GM10847 (cell line): Measurements from ENCODE around the gene LHPP.

Experiments
- POLR2A ChIP-seq: IDR thresholded peaks from 2 replicates; pipeline ENCODE4 v1.6.1; 2011; ENCODE audit not compliant: insufficient read length; ENCODE audit errors: extremely low read depth

Gene LHPP

DNA sequence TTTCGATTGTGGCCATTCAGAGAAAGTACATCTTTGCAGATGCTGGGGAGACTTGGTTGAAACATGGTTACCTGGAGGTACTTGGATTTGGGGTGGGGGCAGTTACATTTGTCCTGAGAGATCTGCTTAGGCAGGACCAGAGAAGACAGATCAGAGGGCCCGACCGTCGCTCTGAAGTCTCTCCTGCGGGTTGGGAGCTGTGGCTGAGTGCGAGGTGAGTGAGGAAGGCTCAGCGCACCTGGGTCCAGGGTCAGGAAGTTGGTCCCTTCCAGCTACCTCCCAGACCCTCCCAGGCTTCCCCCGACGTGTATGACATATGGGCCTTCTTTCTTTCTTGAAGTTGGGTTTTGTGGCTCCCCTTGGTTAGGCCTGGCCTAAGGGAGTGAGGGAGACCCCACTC, 56.3 kb downstream of the LHPP start:
- no peak for TF ChIP-seq POLR2A

DNA sequence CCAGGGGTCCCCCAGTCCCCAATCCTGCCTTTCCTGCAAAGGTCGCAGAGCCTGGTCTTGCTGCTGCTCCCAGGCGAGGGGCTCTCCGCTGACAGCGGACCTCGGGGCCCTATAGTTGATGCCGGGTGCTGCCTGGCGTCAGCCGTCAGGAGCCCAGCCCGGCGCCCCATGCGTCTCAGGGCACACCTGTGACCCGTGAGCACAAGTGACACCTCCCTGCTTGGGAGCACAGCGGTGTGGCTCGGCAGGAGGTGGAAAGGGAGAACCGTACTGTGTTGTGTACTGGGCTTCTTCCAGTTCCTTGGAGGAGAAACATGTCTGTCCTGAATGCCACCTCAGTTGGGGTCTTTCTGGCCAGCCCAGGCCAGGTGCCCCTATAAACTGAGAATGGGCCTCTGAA, 56.7 kb downstream of the LHPP start:
- no peak for TF ChIP-seq POLR2A

DNA sequence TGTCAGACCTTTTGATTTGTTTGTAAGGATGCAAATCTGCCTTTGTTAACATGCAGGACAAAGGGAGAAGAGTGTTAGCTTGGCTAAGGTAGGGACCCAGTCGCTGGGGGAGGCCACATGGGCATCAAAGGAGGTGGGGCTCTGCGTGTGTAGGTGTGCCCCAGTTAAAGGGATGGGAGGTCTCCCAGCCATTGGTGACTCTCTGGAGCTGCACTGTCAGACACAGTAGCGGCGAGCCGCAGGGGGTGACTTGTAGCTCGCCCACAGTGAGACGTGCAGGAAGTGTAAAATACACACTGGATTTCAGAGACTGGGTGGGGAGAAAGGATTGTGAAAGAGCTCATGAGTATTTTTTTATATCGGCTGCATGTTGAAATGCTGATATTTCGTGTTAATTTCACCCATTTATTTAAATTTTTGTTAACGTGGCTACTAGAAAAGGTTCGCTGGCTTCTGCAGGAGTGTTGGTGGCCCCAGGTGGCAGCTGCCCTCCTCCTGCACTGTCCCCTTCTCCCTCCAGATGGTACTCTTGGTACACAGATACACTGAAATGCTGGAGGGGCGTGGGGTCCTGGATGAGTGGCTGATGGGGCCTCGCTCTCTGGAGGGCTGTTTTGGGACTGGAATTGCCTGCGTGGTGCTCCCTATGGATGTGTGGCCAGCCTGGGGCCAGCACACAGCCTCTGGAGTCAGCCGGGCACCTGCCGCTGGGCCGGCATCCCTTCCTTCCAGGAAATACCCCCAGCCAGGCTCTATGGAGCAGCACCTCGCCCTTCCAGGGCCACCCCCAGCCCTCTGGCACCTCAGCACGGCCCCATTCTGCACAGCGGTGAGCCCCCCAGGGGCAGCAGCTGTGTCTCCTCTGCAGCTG, 59.2 kb downstream of the LHPP start:
- TF ChIP-seq POLR2A = no peak

DNA sequence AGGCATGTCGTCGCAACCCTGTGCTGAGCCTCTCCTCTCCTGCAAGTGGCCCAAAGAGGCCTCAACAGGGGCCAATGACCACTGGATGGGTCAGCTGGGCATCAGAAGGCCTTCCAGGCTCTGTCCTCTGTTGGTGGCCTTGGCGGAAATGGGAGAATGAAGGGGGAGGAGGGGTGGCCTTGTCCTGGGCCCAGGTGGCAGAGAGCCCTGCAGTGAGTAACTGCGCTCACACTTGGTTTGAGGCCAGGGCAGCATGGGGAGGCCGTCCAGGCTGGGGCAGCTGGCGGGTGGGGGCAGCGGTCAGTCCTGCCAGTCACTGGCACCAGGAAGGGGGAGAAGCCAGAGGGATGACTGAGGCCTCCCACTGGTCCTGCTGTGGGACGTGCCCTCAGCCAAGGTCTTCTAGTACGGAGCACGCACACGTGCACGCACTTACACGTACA, 59.8 kb downstream of the LHPP start:
- TF ChIP-seq POLR2A = no peak

DNA sequence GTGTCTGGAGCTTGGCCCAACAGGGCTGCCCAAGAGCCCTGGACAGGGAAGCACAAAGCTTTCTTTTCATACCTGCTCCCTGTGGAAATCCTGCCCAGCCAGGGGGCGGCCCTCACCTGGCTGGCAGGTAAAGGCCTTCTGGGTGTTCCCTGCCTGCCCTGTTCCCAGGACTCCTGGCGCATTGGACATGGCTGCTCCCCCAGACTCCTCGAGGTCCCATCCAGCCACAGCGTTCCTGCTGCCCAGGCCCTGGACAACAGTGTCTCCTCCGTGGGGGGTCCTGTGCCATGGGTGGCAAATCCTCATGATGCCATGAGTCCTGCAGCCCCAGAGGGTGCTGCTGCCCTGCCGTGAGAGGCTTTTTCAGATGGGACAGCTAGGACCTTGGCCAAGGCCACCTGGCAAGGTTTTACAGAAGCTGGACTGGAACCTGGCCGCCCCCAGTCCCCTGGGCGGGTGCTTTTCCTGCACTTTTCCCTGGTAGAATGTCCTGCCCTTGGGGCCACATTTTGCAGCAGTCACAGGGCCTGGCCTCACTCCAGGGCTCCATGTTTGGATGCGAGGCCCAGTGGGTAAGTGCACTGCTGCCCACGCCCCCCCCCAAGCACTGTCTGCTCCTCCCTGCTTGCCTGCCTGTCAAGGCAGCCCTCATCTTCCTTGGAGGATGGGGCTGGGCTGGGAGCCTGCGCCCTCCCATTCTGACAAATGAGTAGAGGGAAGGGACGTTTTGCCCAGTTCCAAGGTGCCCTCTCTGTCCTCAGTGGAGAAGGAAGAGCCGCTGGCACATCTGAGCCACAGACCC, 60.7 kb downstream of the LHPP start:
- no peak for TF ChIP-seq POLR2A

DNA sequence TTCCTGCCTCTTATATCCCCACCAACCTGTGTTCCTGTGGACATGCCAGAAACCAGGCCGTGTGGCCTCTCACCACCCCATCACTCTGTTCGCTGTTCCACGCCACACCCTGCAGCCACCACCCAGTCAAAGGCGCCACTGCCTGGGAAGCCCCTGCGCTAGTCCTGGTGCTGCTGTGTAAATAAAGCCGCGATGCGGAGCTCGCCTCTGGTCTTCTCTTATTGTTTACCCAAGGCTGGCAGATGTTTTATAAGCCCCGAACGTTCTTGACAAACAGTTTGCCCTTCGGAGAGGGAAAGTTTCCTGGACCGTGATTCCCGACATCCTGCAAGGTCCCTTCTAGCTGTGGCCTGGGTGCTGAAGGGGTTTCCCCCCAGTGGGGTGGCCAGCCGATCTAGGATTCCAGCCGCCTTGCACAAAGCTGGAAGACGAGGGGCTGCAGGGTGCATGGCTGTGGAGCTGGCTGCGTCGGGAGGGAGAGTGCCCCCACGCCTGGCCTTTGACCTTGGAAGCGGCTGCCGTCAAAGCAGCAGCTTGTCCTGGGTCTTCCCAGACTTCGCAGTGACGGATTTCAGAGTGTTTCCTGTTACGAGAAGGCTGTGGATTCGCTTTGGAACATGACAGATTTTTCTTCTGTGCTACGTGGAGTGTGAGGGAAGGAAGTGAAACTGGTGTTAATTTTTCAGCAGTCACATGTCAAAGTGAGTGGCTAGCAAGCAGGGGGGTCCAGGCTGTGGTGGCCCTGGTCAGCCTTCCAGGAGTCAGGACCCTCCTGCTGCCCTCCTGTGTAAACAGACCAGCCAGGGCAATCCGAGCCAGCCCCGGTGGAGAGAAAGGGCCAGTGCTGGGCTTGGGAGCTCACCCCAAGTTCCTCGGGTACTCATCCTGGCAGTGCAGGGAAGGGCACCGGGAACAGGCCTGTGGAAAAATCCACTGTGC, 61.6 kb downstream of the LHPP start:
- no peak for TF ChIP-seq POLR2A

DNA sequence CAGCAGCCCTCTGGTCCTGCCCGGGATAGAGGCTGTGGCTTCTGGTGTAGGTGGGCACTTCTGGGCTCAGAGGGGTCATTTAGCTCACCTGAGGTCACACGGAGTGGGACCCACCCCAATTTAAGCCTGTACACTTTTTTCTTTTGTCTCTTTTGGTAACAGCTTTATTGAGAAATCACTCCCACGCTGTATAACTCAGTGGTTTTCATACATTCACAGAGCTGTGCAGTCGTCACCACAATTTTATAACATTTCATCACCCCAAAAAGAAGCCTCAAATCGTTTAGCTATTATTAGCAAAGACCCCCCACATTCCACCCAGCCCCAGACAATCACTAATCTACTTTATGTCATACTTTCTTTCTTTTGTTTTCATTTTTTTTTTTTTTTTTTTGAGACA, 62.3 kb downstream of the LHPP start:
- no peak for TF ChIP-seq POLR2A

DNA sequence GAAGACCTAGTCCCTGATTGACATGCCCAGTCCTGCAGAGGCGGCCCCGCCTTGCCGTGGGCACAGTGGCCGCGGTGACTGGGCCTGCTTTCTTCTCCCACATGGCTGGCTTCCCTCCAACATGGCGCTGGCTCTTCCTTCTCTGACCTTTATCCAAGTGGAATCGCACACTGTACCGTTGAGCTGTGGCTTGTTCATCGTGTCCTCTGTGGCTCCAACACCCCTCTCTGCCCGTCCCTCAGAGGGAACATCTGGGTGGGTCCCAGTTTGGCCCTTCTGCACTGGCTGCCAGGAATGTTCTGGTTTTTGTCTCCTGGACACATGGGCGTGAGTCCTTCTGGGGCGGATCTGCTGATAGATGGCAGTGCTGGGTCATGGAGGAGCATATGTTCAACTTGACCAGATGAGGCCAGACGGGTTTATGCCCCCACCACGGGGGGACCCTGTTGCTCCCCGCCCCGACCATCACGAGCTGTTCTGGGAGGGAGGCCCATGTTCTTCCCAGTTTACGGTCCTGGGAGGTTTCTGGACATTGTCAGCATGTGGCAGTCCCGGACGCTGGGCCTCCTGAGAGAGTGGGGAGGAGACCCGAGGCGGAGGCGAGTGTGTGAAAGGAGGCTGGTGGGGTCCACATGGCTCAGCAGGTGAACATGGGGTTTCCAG, 63.5 kb downstream of the LHPP start:
- no peak for TF ChIP-seq POLR2A

DNA sequence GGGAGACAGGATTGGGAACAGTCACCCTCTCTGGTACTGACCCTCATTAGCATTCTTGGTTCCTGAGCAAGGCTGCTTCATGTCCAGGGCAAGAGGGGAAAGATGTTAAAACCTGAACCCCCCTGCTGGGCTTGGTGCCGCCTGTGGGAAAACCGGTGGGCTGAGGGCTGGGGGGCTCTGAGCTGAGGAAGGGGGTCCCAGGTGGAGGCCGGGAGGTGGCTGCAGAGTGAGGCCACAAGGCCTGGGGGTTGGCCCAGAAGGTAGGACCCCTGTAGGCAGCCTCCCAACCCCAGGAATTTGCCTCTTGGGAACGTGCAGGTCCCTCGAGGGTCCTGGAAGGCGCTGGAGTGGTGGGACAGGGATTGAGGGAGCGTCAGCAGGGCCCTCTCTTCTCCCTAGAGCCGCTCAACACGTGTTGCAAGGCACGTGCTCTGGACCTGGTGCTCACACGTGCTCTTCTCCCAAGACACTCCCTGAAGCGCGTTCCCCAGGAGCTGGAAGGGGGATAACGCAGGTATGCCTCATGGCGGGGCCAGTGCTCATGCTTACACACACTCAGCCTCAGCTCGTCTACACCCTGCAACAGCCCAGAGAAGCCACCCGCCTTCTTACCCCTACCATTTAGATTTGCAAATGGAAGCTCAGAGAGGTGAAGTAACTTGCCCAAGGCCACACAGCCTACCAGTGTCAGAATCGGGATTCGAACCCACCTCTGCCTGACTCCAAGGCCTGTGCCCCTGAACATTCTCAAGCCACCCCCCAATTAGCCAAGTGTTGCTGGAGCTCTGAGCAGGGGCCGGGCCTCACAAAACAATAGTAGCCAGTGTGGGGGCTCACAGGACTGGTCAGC, 64.4 kb downstream of the LHPP start:
- no peak for TF ChIP-seq POLR2A

DNA sequence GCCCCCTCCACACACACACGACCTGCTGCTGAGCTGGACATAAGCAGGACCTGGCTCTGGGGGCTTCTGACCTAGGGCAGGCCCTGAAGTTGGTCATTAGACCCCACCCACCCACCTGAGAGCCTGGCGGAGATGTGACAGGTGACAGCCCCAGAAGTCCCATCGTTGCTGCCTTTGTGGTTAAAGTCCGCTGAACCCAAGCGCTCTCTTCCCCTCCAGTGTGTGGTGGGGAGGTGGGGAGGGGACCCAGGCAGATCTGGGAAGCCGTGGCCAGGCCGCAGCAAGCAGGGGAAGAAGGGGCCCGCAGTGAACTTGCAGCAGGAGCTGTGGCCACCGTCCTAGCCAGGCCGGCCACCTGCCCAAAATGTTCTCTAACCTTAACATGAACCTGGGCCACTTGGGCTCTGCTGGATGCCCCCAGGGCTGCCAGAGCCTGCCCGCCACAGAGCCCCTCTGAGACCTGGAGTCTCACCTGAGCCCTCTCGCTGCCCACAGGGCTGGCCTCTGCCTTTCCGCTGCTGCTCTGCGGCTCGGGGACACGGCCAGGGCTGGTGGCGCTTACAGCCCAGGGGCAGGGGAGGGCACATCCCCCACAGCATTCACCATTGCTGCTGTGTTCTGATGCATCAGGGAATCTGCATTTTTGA, 65.1 kb downstream of the LHPP start:
- no peak for TF ChIP-seq POLR2A

DNA sequence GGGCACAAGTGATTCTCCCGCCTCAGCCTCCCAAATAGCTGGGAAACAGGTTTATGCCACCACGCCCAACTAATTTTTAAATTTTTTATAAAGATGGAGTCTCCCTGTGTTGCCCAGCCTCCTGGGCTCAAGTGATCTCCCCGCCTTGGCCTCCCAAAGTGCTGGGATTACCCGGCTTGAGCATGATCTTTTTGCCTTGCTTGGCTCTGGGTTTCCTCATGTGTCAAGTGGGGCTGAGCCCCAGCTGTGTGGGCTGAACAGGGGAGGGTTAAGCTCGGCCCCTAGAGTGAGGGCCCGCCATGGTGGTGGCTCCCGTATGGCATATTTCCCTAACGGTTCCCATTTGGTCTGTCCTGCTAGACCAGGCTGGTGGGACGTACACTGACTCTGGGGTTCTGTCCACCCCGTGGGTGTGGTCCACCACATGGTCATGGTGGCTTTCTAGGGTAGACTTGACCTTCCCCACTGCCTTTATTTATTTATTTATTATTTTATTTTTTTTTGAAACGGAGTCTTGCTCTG, 66.3 kb downstream of the LHPP start:
- no peak for TF ChIP-seq POLR2A

DNA sequence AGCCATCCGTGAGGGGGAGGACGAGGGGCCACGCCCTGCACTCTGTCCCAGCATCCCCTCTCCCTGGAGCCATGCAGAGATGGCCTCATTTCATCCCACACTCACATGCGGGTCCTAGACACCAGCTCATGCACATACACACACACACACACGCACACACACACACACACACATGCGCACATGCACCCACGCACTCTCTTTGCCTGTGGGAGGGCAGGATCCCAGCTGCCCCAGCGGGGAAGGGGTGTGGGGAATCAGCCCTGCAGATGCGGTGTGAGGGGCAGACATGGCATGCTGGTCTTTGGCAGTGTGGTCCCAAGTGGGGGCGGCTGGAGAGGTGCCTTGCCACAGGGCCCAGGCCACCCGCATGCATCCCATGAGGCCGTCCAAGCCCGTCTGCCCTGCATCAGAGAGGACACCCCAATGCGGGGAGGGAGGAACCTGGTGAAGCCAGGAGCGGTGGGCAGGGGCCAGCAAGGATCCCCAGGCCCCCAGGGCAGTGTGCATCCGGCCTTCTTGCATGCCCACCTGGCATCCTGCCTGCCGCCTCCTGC, 68.1 kb downstream of the LHPP start:
- no peak for TF ChIP-seq POLR2A

DNA sequence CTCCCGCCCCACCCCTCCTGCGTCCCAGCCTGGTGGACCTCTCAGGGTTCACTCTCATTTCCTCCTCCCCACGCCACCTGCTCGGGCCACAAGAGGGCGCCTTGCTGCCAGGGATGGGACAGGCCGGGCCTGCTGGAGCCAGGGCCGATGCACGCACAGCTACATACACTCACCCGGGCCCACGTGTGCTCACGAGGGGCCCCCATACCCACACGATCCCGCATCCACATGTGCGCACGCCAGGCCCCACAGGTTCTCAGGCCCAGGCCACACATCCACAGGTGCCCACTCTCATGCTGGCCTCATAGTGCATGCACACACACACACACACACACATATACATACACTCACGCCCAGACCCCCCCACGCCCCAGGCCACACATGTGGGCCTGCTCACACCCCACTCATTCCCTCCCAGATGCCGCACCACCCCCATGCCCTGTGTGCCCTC, 68.6 kb downstream of the LHPP start:
- no peak for TF ChIP-seq POLR2A
